ENCODE results near the gene GPER1.
A peak's percentile ranks its signal among the peaks of the same experiment; 100 is the strongest.
"Not testable (repeated sequence)": the region's sequence is repeated elsewhere in the genome, so short reads cannot be mapped to it uniquely, and the experiment has no call there.

Gene GPER1

GRCh38 chr7:1087952-1088920 is at the start of gene GPER1:
Gene GPER1, plus strand, starts transcription at chr7:1088113. Its CDS starts 3,616 bp downstream, at chr7:1091729.
- DNase-seq (ENCODE audit: low read depth in 2 of 2), result no peak

- not testable (repeated sequence) for DNase-seq (ENCODE audit: low read depth in 2 of 2)
These were observed 47.7 kb upstream of the GPER1 start for GRCh38 chr7:1040233-1040632.

DNA sequence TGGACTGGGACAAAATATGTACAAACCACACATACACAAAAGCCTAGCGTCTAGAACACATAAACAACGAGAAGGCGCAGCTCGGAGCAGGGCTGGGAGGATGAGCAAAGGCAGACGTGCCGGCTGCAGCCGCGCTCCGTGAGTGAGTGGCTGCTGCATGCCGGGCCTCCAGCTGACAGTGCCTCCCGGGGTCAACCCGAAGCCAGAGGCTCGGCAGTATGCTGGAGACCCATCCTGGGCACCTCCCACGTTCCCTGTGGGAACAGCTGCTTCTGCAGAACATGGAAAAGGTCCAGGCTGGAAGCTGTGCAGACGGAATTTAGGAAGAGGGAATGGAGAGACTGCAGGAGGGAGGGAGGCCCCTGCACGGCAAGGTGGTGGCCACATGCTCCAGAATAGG is 47.1 kb upstream of the GPER1 start:
- no peak for DNase-seq (ENCODE audit: low read depth in 2 of 2)

GRCh38 chr7:1041551-1042491 is 46.1 kb upstream of the GPER1 start:
- DNase-seq (ENCODE audit: low read depth in 2 of 2), result peak in 1 of 2 donors; percentile 29

- no peak for DNase-seq (ENCODE audit: low read depth in 2 of 2)
These were observed 45.5 kb upstream of the GPER1 start for GRCh38 chr7:1042492-1042833.

DNA sequence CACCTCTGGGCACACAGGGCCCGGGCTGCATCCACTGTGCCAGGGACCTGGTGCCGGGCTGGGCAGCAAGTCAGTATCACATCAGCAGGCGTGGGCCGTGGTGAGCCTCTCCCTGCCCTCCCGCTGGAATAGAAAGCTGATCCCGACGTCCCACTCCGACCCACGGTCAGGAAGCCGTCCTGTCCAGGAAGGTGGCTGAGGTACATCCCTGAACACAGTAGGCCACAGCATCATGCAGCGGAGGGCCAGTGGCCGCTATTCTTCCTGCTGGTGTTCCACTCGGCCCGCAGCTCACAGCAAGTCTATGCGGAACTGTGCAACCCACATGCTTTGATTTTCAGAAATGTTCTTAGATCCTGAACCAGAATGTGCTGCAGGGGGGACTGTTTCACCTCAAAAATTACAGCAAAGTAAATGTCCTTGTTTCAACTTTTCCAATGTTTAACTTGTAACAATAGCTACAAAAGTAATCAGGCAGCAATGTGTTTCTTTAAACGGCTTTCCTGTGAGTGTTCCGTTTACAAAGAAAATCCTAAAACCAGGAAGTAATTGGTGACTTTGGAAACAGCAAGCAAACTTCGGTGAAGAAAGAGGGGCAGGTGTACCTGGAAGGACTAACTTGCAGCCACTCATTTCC is 44.2 kb upstream of the GPER1 start:
- no peak for DNase-seq (ENCODE audit: low read depth in 2 of 2)

- DNase-seq (ENCODE audit: low read depth in 2 of 2), result peak; percentile 76 to 91
These were observed 43.5 kb upstream of the GPER1 start, which contains the start of gene GPR146 for GRCh38 chr7:1044189-1045068. Gene GPR146, plus strand, starts transcription at chr7:1044546. Its CDS starts 12,970 bp downstream, at chr7:1057516.

GRCh38 chr7:1045069-1046063 is 42.5 kb upstream of the GPER1 start:
- DNase-seq (ENCODE audit: low read depth in 2 of 2), result no peak

DNA sequence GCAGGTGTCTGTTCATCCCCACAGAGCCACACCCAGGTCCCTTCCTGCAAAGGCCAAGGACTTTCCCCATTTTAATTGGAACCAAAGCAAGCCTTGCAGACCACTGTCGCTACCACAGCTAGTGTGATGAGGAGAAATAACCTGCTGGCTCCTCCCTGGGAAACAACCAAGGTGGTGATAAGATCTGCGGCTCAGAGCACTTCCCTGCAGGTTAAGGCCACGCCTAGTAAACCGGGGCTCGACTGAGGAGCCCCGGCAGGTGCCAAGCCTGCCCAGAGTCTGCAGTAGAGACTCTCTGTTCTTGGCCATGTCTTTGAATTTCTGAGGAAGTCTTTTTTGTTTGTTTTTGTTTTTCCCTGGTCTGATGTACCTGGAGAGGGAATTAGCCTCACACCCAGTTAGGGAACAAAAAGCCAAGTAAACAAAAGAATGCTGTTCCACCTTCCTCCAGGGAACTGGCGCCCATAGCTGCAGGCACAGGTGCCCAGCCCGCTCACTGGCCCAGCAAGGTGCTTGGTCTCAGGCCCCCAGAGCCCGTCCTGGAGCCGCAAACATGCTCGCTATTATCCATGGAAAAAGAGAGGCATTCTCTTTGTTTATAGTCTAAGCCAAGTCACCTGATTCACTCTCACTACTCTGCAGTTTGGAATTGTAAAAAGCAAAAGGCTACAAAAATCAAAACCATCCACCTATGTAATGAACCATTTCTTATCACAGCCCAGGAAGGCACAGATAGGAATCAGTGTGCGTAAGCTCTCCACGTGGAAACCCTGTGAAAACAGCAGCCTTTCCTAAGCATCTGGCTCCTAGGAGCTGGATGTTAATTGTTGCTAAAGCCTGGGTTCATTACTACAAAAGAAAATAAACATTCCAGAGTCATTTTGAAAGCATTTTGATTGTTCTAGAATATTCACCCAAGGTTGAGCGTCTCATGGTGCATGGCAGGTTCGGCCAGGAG is 40.9 kb upstream of the GPER1 start:
- DNase-seq (ENCODE audit: low read depth in 2 of 2), result no peak

DNA sequence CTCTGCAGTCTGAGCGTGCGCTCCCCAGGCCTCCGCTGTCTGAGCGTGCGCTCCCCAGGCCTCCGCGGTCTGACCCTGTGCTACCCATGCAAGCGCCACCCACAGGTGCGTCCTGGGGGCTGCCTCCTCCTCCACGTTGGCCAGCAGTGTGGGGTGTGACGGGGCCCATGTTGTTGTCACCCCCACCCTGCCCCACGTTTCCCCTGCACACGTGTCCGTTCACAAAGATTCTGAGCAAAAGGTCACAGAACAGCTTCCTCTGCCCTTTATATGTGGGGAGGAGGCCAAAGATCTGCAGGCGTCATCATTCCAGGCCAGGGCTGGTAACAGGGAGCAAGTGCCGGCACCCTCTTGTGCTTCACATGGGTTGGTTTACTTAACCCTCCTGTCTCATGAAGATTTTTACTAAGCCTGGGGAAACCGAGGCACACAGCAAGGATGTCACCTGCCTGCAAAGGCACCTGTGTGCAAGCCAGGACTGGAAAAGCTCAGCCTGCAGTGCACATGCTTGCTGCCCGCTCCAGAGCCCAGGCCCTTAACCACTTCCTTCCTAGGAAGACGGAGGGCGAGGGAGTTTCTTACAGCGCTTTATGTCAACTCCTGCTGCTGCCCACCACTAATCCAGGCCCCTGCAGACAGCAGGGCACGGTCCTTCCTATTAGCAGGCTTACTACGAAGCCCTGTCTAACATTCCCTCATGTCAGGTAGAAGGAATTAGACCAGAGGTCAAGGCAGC is 38.7 kb upstream of the GPER1 start:
- no peak for DNase-seq (ENCODE audit: low read depth in 2 of 2)

DNA sequence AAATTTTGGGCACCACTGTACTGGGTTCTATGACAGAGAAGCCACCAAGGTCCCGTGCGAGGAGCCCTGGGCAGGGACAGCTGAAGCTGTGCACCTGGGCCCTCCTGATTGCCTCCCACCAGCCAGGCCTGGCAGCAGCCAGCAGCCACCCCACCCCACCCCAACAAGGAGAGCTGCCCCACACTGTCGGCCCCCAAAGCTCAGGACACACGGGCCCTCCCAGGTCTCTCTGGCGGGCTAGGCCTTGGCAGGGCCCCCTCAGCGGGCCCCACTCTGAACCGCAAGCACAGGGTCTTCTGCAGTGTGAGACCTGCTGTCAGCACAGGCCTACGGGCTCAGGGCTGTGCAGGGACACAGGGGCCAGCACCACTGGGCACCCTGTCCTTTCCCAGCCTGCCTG is 38.1 kb upstream of the GPER1 start:
- no peak for DNase-seq (ENCODE audit: low read depth in 2 of 2)

DNA sequence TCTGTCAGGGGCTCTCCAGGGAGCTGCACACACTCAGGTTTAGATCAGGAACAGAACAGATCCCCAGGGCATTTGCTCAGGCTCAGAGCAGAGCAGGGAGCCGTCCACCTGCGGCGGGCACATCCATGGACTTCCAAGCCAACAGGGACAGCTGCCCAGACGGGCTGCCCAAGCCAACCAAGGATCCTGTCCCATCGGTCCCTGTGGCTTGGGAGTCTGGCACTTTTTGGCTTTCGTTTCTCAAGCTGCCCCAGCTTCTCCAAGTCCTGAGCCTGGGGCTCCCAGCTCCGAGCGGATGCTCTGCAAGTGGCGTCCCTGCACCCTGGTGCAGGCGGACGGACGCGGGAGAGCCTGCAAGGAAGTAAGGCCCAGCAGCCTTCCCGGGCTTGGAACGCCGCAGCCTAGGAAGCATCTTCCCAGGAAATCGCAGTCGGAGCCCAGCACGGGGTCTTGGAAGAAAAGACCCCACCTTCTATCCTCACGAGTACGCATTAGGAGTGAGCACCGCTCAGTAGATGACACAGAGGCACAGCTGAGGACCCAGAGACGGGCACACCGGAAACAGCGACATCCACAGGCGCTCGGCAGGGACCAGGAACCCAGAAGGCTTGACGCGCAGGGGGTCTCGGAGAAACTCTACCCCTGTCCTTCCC is 37.5 kb upstream of the GPER1 start:
- no peak for DNase-seq (ENCODE audit: low read depth in 2 of 2)

- no peak for DNase-seq (ENCODE audit: low read depth in 2 of 2)
These were observed 36.8 kb upstream of the GPER1 start for GRCh38 chr7:1050956-1051690.

DNA sequence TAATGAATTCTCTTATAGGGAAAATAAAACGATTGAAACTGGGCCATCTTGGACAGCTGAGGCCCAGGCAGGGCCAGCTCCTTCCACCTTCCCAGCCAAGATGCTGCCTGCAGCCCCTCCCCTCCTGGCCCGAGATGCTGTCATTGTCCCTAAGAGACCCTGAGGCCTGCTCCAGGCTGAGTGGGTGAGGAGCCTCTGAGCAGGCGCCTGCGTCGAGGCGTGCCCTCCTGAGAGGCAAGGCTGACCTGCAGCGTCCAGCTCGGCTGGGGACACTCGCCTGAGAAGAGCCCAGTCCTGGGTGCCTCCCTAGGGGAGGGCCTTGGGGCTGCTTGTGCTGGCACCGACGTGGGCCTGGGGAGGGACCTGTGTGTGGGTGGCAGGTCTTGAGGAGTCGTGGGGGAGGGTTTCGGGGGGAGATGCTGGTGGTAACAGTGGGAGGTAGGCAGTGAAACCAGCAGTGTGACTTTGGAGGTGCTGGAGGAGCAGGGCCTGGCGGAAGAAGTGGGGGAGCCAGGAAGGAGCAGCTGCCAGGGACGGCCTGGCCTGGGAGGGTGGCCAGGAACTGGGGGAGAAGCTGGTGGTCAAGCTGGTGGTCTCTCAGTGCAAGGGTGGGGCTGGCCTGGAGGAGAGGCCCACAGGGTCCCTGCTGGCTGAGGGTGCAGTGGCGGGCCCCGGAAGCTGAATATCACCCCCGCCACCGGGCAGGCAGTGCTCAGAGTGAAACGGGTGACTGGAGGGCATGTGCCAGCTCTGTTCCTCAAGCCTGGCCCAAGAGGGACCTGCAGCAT is 35.7 kb upstream of the GPER1 start:
- DNase-seq (ENCODE audit: low read depth in 2 of 2), result no peak

DNA sequence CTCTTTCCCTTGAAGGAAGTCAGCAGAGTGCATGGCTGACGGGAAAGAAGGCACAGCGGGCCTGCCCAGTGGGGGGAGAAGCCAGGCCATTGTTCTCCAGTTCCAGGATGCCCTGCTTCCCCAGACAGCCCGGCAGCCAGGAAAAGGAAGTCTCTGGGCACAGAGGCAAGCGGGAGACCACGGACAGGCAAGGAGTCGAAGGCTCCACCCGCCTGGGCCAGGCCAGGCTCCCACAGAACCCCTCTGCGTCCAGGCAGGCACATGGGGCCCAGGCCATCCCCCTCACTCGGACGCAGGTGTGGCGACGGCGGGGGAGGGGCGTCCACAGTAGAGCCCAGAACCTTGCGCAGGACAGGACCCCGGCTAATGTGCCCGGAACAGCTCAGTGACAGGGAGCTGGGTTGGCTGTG is 34.9 kb upstream of the GPER1 start:
- no peak for DNase-seq (ENCODE audit: low read depth in 2 of 2)

Measured in stimulated activated CD8-positive, alpha-beta memory T cell treated with anti-CD3 and anti-CD28 coated beads, Interleukin-7, amount 100 ng/mL, for 4 hours (primary cell).